Measurements from ENCODE around the gene ARHGAP6.

ARHGAP6 gene

GRCh38 chrX:11575332-11575731 is 90.4 kb downstream of the ARHGAP6 start:
- Histone ChIP-seq H3K27ac (no peak overlapping the region), H3K4me3 (no peak overlapping the region)
- TF ChIP-seq CTCF (IDR thresholded peaks at IDR 0.05), result no peak
- no peak for DNase-seq (ENCODE audit: low spot score)

GRCh38 chrX:11567528-11568220 is 98.0 kb downstream of the ARHGAP6 start:
- Histone ChIP-seq H3K27ac (no peak overlapping the region), H3K4me3 (no peak overlapping the region)
- DNase-seq (ENCODE audit: low spot score), result no peak
- no peak for TF ChIP-seq CTCF (IDR thresholded peaks at IDR 0.05)

- DNase-seq (ENCODE audit: low spot score), result no peak
- Histone ChIP-seq H3K27ac (no peak overlapping the region), H3K4me3 (no peak overlapping the region)
- no peak for TF ChIP-seq CTCF (IDR thresholded peaks at IDR 0.05)
Observed at GRCh38 chrX:11566789-11567188, 98.9 kb downstream of the ARHGAP6 start.

GRCh38 chrX:11566173-11566572 is 99.5 kb downstream of the ARHGAP6 start:
- no peak for DNase-seq (ENCODE audit: low spot score)
- TF ChIP-seq CTCF (IDR thresholded peaks at IDR 0.05), result no peak
- H3K4me3 ChIP-seq, result no peak overlapping the region
- H3K27ac ChIP-seq, result no peak overlapping the region

- Histone ChIP-seq H3K4me3 (no peak overlapping the region), H3K27ac (no peak overlapping the region)
- TF ChIP-seq CTCF (IDR thresholded peaks at IDR 0.05), result no peak
- DNase-seq (ENCODE audit: low spot score), result no peak
Observed at GRCh38 chrX:11564546-11564945, 101.2 kb downstream of the ARHGAP6 start.

GRCh38 chrX:11562570-11562969 is 103.2 kb downstream of the ARHGAP6 start:
- Histone ChIP-seq H3K4me3 (no peak overlapping the region), H3K27ac (no peak overlapping the region)
- DNase-seq (ENCODE audit: low spot score), result no peak
- no peak for TF ChIP-seq CTCF (IDR thresholded peaks at IDR 0.05)

- TF ChIP-seq CTCF (IDR thresholded peaks at IDR 0.05), result no peak
- H3K27ac ChIP-seq, result no peak overlapping the region
- H3K4me3 ChIP-seq, result no peak overlapping the region
- DNase-seq (ENCODE audit: low spot score), result no peak
Observed at GRCh38 chrX:11558972-11559371, 106.7 kb downstream of the ARHGAP6 start.
